ENCODE measurements around the gene NCAPH2. TPM values are rescaled to one million over a fixed set of nuclear protein-coding genes. Genes with fewer than 3 reads are reported as not detected.
A peak's percentile ranks its signal among the peaks of the same experiment; 100 is the strongest.

The NCAPH2 gene
- total and polyA plus RNA-seq, 2 of the 13 experiments (the other 11 are each of a cell fraction or from before 2014, with no cell fraction given), result 28.1 to 64.4 TPM

GRCh38 chr22:50498322-50498890 lies 9.6 kb upstream of the NCAPH2 start (continued):
- TF ChIP-seq, protein P1, sequence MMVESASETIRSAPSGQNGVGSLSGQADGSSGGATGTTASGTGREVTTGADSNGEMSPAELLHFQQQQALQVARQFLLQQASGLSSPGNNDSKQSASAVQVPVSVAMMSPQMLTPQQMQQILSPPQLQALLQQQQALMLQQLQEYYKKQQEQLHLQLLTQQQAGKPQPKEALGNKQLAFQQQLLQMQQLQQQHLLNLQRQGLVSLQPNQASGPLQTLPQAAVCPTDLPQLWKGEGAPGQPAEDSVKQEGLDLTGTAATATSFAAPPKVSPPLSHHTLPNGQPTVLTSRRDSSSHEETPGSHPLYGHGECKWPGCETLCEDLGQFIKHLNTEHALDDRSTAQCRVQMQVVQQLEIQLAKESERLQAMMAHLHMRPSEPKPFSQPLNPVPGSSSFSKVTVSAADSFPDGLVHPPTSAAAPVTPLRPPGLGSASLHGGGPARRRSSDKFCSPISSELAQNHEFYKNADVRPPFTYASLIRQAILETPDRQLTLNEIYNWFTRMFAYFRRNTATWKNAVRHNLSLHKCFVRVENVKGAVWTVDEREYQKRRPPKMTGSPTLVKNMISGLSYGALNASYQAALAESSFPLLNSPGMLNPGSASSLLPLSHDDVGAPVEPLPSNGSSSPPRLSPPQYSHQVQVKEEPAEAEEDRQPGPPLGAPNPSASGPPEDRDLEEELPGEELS (CRISPR knock-in tag; IDR thresholded peaks at IDR 0.05), result no peak; the same call in 1 of the 2 replicates
- TF ChIP-seq ZNF556 (CRISPR knock-in tag; IDR thresholded peaks at IDR 0.05; ENCODE audit: borderline replicate concordance) (no peak), ZNF703 (CRISPR knock-in tag; IDR thresholded peaks at IDR 0.05; ENCODE audit: borderline replicate concordance) (no peak), ZNF782 (CRISPR knock-in tag; IDR thresholded peaks at IDR 0.05; ENCODE audit: borderline replicate concordance) (no peak), ZNF331 (CRISPR knock-in tag; IDR thresholded peaks at IDR 0.05) (no peak), CENPX (CRISPR knock-in tag; IDR thresholded peaks at IDR 0.05) (no peak), ZNF792 (CRISPR knock-in tag; IDR thresholded peaks at IDR 0.05) (0 out of 2 replicates have a peak, but pooled peaks have one; percentile 22), SMC3 (IDR thresholded peaks at IDR 0.05; ENCODE audit: low read length) (peak; percentile 66; the same call in 1 of the 2 replicates), ZNF879 (CRISPR knock-in tag; IDR thresholded peaks at IDR 0.05) (peak; percentile 59; the same call in 1 of the 2 replicates), ZNF180 (CRISPR knock-in tag; IDR thresholded peaks at IDR 0.05; ENCODE audit: borderline replicate concordance, low read depth) (no peak), RAD51 (IDR thresholded peaks at IDR 0.05; ENCODE audit: borderline replicate concordance) (no peak), NR2C2 (CRISPR knock-in tag; IDR thresholded peaks at IDR 0.05; ENCODE audit: borderline replicate concordance) (peak; percentile 44), ZMYM4 (CRISPR knock-in tag; IDR thresholded peaks at IDR 0.05) (peak; percentile 59; the same call in 1 of the 2 replicates), FOXC1 (CRISPR knock-in tag; IDR thresholded peaks at IDR 0.05; ENCODE audit: borderline replicate concordance) (peak; percentile 79; the same call in 1 of the 2 replicates), ZNF784 (CRISPR knock-in tag; IDR thresholded peaks at IDR 0.05; ENCODE audit: borderline replicate concordance) (no peak), NR2F1 (CRISPR knock-in tag; IDR thresholded peaks at IDR 0.05) (peak in 1 of 2 experiments; percentile 34; a peak in 2 of 4 replicates), ZNF720 (CRISPR knock-in tag; IDR thresholded peaks at IDR 0.05) (no peak)
- TF ChIP-seq, protein P2, sequence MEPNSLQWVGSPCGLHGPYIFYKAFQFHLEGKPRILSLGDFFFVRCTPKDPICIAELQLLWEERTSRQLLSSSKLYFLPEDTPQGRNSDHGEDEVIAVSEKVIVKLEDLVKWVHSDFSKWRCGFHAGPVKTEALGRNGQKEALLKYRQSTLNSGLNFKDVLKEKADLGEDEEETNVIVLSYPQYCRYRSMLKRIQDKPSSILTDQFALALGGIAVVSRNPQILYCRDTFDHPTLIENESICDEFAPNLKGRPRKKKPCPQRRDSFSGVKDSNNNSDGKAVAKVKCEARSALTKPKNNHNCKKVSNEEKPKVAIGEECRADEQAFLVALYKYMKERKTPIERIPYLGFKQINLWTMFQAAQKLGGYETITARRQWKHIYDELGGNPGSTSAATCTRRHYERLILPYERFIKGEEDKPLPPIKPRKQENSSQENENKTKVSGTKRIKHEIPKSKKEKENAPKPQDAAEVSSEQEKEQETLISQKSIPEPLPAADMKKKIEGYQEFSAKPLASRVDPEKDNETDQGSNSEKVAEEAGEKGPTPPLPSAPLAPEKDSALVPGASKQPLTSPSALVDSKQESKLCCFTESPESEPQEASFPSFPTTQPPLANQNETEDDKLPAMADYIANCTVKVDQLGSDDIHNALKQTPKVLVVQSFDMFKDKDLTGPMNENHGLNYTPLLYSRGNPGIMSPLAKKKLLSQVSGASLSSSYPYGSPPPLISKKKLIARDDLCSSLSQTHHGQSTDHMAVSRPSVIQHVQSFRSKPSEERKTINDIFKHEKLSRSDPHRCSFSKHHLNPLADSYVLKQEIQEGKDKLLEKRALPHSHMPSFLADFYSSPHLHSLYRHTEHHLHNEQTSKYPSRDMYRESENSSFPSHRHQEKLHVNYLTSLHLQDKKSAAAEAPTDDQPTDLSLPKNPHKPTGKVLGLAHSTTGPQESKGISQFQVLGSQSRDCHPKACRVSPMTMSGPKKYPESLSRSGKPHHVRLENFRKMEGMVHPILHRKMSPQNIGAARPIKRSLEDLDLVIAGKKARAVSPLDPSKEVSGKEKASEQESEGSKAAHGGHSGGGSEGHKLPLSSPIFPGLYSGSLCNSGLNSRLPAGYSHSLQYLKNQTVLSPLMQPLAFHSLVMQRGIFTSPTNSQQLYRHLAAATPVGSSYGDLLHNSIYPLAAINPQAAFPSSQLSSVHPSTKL (CRISPR knock-in tag; IDR thresholded peaks at IDR 0.05), result peak; percentile 16; the same call in 1 of the 2 replicates
- TF ChIP-seq, protein P3, sequence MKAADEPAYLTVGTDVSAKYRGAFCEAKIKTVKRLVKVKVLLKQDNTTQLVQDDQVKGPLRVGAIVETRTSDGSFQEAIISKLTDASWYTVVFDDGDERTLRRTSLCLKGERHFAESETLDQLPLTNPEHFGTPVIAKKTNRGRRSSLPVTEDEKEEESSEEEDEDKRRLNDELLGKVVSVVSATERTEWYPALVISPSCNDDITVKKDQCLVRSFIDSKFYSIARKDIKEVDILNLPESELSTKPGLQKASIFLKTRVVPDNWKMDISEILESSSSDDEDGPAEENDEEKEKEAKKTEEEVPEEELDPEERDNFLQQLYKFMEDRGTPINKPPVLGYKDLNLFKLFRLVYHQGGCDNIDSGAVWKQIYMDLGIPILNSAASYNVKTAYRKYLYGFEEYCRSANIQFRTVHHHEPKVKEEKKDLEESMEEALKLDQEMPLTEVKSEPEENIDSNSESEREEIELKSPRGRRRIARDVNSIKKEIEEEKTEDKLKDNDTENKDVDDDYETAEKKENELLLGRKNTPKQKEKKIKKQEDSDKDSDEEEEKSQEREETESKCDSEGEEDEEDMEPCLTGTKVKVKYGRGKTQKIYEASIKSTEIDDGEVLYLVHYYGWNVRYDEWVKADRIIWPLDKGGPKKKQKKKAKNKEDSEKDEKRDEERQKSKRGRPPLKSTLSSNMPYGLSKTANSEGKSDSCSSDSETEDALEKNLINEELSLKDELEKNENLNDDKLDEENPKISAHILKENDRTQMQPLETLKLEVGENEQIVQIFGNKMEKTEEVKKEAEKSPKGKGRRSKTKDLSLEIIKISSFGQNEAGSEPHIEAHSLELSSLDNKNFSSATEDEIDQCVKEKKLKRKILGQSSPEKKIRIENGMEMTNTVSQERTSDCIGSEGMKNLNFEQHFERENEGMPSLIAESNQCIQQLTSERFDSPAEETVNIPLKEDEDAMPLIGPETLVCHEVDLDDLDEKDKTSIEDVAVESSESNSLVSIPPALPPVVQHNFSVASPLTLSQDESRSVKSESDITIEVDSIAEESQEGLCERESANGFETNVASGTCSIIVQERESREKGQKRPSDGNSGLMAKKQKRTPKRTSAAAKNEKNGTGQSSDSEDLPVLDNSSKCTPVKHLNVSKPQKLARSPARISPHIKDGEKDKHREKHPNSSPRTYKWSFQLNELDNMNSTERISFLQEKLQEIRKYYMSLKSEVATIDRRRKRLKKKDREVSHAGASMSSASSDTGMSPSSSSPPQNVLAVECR (CRISPR knock-in tag; IDR thresholded peaks at IDR 0.05; ENCODE audit: borderline replicate concordance), result peak; percentile 66; the same call in 1 of the 2 replicates

Measured in HepG2 (cell line).